HCT116 (cell line): ENCODE data around the gene RASL11B. TPM values are rescaled to one million over a fixed set of nuclear protein-coding genes. Genes with fewer than 3 reads are reported as not detected.

Experiments
- ATAC-seq: fragments of 200-7000 bp; cut with Tn5 transposase; 2 replicates; pipeline ENCODE4 v1.9.1; 2020; ENCODE audit warnings: mild to moderate bottlenecking, moderate library complexity
- BruUV-seq: library from RNA; stranded (reverse); fragments of 400-500 nt; replicated peaks from 2 replicates; lab custom pipeline; 2021; lab: Mats Ljungman, UMichigan
- CTCF ChIA-PET: fragments of 300-600 bp; sonication (Branson Sonifier 250); formaldehyde crosslinking; loops from one replicate; lab custom pipeline; 2021; ENCODE audit warnings: antibody characterized with exemption; lab: Charles Lee
- POLR2A ChIA-PET: fragments of 300-600, 350-600 bp; sonication (Branson Sonifier 250); formaldehyde crosslinking; loops from one replicate; lab custom pipeline; 2021; ENCODE audit warnings: antibody characterized with exemption; lab: Charles Lee
- RAD21 ChIA-PET, 2 experiments: fragments of 300-600 bp; sonication (Branson Sonifier 250); formaldehyde crosslinking; loops; one replicate each; lab custom pipeline; 2023; ENCODE audit warnings: low total read pairs in 2 of 2; ENCODE audit not compliant: uncharacterized antibody in 2 of 2, unreplicated experiment in 2 of 2, low non-redundant PET in 1 of 2; lab: Charles Lee
- DNase-seq: peaks from one replicate; pipeline ENCODE4 v3.0.0-alpha.2; 2010; ENCODE audit warnings: low read depth, low spot score
- H2AFZ ChIP-seq: fragments of 200-600 bp; shearing (Covaris generic), sonication (generic); 2 replicates; pipeline ENCODE4 v1.6.1; 2017; ENCODE audit warnings: low read depth, mixed run types, mixed read lengths, antibody characterized with exemption, low read length; ENCODE audit not compliant: poor library complexity, severe bottlenecking
- H3K27ac ChIP-seq: 2 replicates; pipeline ENCODE4 v1.5.1; 2012; ENCODE audit warnings: low read depth, low read length
- H3K27me3 ChIP-seq: fragments of 200-600 bp; sonication (generic); 2 replicates; pipeline ENCODE4 v1.6.1; 2016; ENCODE audit warnings: mixed run types, low read length, mixed read lengths; ENCODE audit not compliant: insufficient read depth
- H3K36me3 ChIP-seq, 2 experiments: fragments of 200-500 bp in 1 of 2; fragments of 200-600 bp in 1 of 2; sonication (Bioruptor generic) in 1 of 2; sonication (generic) in 1 of 2; 2 replicates each; pipeline versions ENCODE4 v1.5.1 to v1.6.1; 2014 to 2016; ENCODE audit warnings: low read length in 2 of 2, inconsistent platforms in 1 of 2, mixed read lengths in 1 of 2, mixed run types in 1 of 2; ENCODE audit not compliant: insufficient read depth in 2 of 2, control insufficient read depth in 1 of 2
- H3K4me1 ChIP-seq, 2 experiments: fragments of 200-600 bp in 1 of 2; sonication (generic) in 1 of 2; 2 replicates each; pipeline versions ENCODE4 v1.5.1 to v1.6.1; 2012 to 2017; ENCODE audit warnings: low read length in 2 of 2, inconsistent platforms in 1 of 2, mild to moderate bottlenecking in 1 of 2, mixed read lengths in 1 of 2, mixed run types in 1 of 2, moderate library complexity in 1 of 2; ENCODE audit not compliant: insufficient read depth in 2 of 2, control insufficient read depth in 1 of 2
- H3K4me2 ChIP-seq: fragments of 200-600 bp; sonication (generic); 2 replicates; pipeline ENCODE4 v1.6.1; 2017; ENCODE audit warnings: mixed run types, low read length, mixed read lengths
- H3K4me3 ChIP-seq, 2 experiments: fragments of 200-600 bp in 1 of 2; sonication (generic) in 1 of 2; replicated peaks in 1 of 2; 2 replicates each; pipeline ENCODE4 v1.5.1; 2011 to 2016; ENCODE audit warnings: low read length in 2 of 2, control low read depth in 1 of 2, low read depth in 1 of 2, mild to moderate bottlenecking in 1 of 2, mixed read lengths in 1 of 2, mixed run types in 1 of 2
- H3K79me2 ChIP-seq: fragments of 200-600 bp; sonication (generic); 2 replicates; pipeline ENCODE4 v1.6.1; 2017; ENCODE audit warnings: mild to moderate bottlenecking, mixed run types, low read length, moderate library complexity, mixed read lengths; ENCODE audit not compliant: insufficient read depth
- H3K9ac ChIP-seq: fragments of 200-600 bp; sonication (generic); 2 replicates; pipeline ENCODE4 v1.6.1; 2016; ENCODE audit warnings: low read length, mixed read lengths
- H3K9me2 ChIP-seq: fragments of 200-600 bp; sonication (generic), shearing (Covaris generic); 2 replicates; pipeline ENCODE4 v1.6.1; 2017; ENCODE audit warnings: mixed run types, mild to moderate bottlenecking, moderate library complexity; ENCODE audit not compliant: insufficient read depth
- H3K9me3 ChIP-seq, 2 experiments: fragments of 200-500 bp in 1 of 2; fragments of 200-600 bp in 1 of 2; sonication (Bioruptor generic) in 1 of 2; sonication (generic) in 1 of 2; 2 replicates each; pipeline ENCODE4 v1.6.1; 2014 to 2017; ENCODE audit warnings: low read length in 2 of 2, mixed read lengths in 2 of 2, inconsistent platforms in 1 of 2, low read depth in 1 of 2, mild to moderate bottlenecking in 1 of 2, mixed run types in 1 of 2, moderate library complexity in 1 of 2; ENCODE audit not compliant: control insufficient read depth in 1 of 2, insufficient read depth in 1 of 2
- H4K20me1 ChIP-seq: fragments of 200-600 bp; sonication (generic), shearing (Covaris generic); 2 replicates; pipeline ENCODE4 v1.6.1; 2017; ENCODE audit warnings: mixed run types, mild to moderate bottlenecking, moderate library complexity; ENCODE audit not compliant: insufficient read depth
- CBX3 ChIP-seq: IDR thresholded peaks from 2 replicates; pipeline ENCODE4 v1.6.1; 2012; ENCODE audit warnings: low read depth
- CEBPB ChIP-seq: IDR thresholded peaks from 2 replicates; pipeline ENCODE4 v1.6.1; 2012; ENCODE audit warnings: low read depth
- EGR1 ChIP-seq: IDR thresholded peaks from 2 replicates; pipeline ENCODE4 v1.6.1; 2012; ENCODE audit warnings: low read depth
- EZH2 ChIP-seq: fragments of 200-600 bp; sonication (generic); IDR thresholded peaks from 2 replicates; pipeline ENCODE4 v1.6.1; 2017; ENCODE audit warnings: antibody characterized with exemption, mixed run types
- EZH2phosphoT487 ChIP-seq: fragments of 200-600 bp; IDR thresholded peaks from 2 replicates; pipeline ENCODE4 v1.6.1; 2018; ENCODE audit warnings: antibody characterized with exemption, borderline replicate concordance
- JUND ChIP-seq: IDR thresholded peaks from 2 replicates; pipeline ENCODE4 v1.6.1; 2012
- POLR2A ChIP-seq: IDR thresholded peaks from 2 replicates; pipeline ENCODE4 v1.7.0; 2011; ENCODE audit warnings: borderline replicate concordance; ENCODE audit not compliant: insufficient read depth, insufficient read length; ENCODE audit errors: extremely low read depth
- POLR2AphosphoS5 ChIP-seq: IDR thresholded peaks from 2 replicates; pipeline ENCODE4 v1.6.1; 2011; ENCODE audit warnings: mild to moderate bottlenecking, low read depth, low read length, moderate library complexity
- RAD21 ChIP-seq: IDR thresholded peaks from 2 replicates; pipeline ENCODE4 v1.6.1; 2012; ENCODE audit warnings: low read depth, mild to moderate bottlenecking
- SIN3A ChIP-seq: IDR thresholded peaks from 2 replicates; pipeline ENCODE4 v1.6.1; 2012; ENCODE audit warnings: low read depth
- SP1 ChIP-seq: IDR thresholded peaks from 2 replicates; pipeline ENCODE4 v1.6.1; 2012; ENCODE audit warnings: low read depth
- SRF ChIP-seq: IDR thresholded peaks from 2 replicates; pipeline ENCODE4 v1.6.1; 2012; ENCODE audit warnings: low read depth
- YY1 ChIP-seq: IDR thresholded peaks from 2 replicates; pipeline ENCODE4 v1.6.1; 2011; ENCODE audit warnings: low read length, low read depth, moderate library complexity, mild to moderate bottlenecking; ENCODE audit not compliant: insufficient replicate concordance; ENCODE audit errors: extremely low read depth
- ZFX ChIP-seq: fragments of 450-650 bp; IDR thresholded peaks from 2 replicates; pipeline ENCODE4 v1.6.1; 2017
- ZNF274 ChIP-seq: fragments of 200-500 bp; sonication (Bioruptor generic); IDR thresholded peaks from 2 replicates; pipeline ENCODE4 v1.6.1; 2014; ENCODE audit warnings: mild to moderate bottlenecking, low read depth, low read length, inconsistent platforms
- intact Hi-C: fragments of 100-400 bp; cut with micrococcal nuclease; formaldehyde crosslinking; loops from 2 replicates; pipeline ENCODE4 v1.10.0; 2022
- total RNA-seq: library from RNA; stranded (reverse); gene quantifications from one replicate; pipeline ENCODE4 v1.2.1, GENCODE V29; 2021; ENCODE audit not compliant: unreplicated experiment
- TF ChIP-seq, protein P1 (sequence below), 3 experiments: fragments of 200-600 bp in 1 of 3; sonication (generic) in 1 of 3; IDR thresholded peaks in 2 of 3; conservative IDR thresholded peaks in 1 of 3; 2 replicates each; pipeline ENCODE4 v1.5.1; 2012 to 2017; ENCODE audit warnings: low read depth in 2 of 3, low read length in 2 of 3, antibody characterized with exemption in 1 of 3, borderline replicate concordance in 1 of 3, control low read depth in 1 of 3, mild to moderate bottlenecking in 1 of 3, mixed read lengths in 1 of 3, mixed run types in 1 of 3, moderate library complexity in 1 of 3; ENCODE audit not compliant: insufficient read depth in 1 of 3
- TF ChIP-seq, protein P2 (sequence below): IDR thresholded peaks from 2 replicates; pipeline ENCODE4 v1.6.1; 2012
- TF ChIP-seq, protein P3 (sequence below): IDR thresholded peaks from 2 replicates; pipeline ENCODE4 v1.6.1; 2011; ENCODE audit warnings: mild to moderate bottlenecking, low read length, moderate library complexity; ENCODE audit not compliant: insufficient replicate concordance; ENCODE audit errors: extremely low read depth
- TF ChIP-seq, protein P4 (sequence below): IDR thresholded peaks from 2 replicates; pipeline ENCODE4 v1.6.1; 2012

Gene RASL11B
- total RNA-seq, 1 experiment from 2014 or later = 0.34 TPM

DNA sequence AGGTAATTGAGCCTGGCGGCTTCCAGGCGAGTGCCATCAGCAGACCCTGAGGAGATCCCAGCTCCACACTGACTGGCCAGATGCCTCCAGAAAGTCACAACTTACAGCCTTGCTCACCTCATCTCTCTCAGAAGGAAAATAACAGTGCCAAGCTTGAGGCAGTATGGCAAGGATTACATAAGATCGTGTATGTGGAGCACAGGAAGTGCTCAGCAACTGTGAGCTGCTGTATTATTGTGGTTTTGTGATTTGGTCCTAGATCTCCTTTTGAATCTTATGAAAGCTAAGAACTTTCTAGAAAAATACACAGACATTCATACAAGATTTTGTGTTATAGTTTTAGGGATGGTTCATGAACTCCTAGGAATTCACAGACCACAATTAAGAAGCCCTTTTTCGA is 14.0 kb downstream of the RASL11B start:
- DNase-seq = no peak
- no peaks in the 10 kb centered on the region for H3K27me3 ChIP-seq
- TF ChIP-seq CBX3 (no peak), SRF (no peak), SP1 (no peak), ZNF274 (no peak), POLR2AphosphoS5 (no peak), POLR2A (no peak), ZFX (no peak), EZH2 (no peak), SIN3A (no peak), RAD21 (no peak), EGR1 (no peak), YY1 (no peak), CEBPB (no peak), EZH2phosphoT487 (no peak), JUND (no peak)
- TF ChIP-seq, protein P1, sequence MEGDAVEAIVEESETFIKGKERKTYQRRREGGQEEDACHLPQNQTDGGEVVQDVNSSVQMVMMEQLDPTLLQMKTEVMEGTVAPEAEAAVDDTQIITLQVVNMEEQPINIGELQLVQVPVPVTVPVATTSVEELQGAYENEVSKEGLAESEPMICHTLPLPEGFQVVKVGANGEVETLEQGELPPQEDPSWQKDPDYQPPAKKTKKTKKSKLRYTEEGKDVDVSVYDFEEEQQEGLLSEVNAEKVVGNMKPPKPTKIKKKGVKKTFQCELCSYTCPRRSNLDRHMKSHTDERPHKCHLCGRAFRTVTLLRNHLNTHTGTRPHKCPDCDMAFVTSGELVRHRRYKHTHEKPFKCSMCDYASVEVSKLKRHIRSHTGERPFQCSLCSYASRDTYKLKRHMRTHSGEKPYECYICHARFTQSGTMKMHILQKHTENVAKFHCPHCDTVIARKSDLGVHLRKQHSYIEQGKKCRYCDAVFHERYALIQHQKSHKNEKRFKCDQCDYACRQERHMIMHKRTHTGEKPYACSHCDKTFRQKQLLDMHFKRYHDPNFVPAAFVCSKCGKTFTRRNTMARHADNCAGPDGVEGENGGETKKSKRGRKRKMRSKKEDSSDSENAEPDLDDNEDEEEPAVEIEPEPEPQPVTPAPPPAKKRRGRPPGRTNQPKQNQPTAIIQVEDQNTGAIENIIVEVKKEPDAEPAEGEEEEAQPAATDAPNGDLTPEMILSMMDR (IDR thresholded peaks at IDR 0.05 in 2 of 3, conservative IDR thresholded peaks at IDR 0.05 in 1 of 3; ENCODE audit: borderline replicate concordance in 1 of 3, insufficient read depth in 1 of 3, low read depth in 2 of 3, low read length in 2 of 3) = no peak
- TF ChIP-seq, protein P2, sequence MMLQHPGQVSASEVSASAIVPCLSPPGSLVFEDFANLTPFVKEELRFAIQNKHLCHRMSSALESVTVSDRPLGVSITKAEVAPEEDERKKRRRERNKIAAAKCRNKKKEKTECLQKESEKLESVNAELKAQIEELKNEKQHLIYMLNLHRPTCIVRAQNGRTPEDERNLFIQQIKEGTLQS = no peak
- TF ChIP-seq, protein P3, sequence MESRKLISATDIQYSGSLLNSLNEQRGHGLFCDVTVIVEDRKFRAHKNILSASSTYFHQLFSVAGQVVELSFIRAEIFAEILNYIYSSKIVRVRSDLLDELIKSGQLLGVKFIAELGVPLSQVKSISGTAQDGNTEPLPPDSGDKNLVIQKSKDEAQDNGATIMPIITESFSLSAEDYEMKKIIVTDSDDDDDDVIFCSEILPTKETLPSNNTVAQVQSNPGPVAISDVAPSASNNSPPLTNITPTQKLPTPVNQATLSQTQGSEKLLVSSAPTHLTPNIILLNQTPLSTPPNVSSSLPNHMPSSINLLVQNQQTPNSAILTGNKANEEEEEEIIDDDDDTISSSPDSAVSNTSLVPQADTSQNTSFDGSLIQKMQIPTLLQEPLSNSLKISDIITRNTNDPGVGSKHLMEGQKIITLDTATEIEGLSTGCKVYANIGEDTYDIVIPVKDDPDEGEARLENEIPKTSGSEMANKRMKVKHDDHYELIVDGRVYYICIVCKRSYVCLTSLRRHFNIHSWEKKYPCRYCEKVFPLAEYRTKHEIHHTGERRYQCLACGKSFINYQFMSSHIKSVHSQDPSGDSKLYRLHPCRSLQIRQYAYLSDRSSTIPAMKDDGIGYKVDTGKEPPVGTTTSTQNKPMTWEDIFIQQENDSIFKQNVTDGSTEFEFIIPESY = no peak
- TF ChIP-seq, protein P4, sequence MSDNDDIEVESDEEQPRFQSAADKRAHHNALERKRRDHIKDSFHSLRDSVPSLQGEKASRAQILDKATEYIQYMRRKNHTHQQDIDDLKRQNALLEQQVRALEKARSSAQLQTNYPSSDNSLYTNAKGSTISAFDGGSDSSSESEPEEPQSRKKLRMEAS = no peak
- TF ChIP-seq, all 23 proteins: peak for 0
- intact Hi-C loops = no loop called here
- Histone ChIP-seq H3K79me2 (no peaks in the 10 kb centered on the region), H3K4me1 (peaks cover 4 to 5% of the 10 kb centered on the region in 2 experiments; a peak in 2 of 4 replicates), H3K27ac (no peak overlapping the region), H3K9ac (no peak overlapping the region), H3K4me3 (no peak overlapping the region), H4K20me1 (no peaks in the 10 kb centered on the region), H3K9me3 (no peaks in the 10 kb centered on the region), H3K36me3 (no peaks in the 10 kb centered on the region), H2AFZ (no peak overlapping the region), H3K4me2 (no peak overlapping the region), H3K9me2 (no peaks in the 10 kb centered on the region)
- RAD21 ChIA-PET = no interaction called here
- no peak for ATAC-seq
- POLR2A ChIA-PET = no interaction called here
- no TSS peak for BruUV-seq
- CTCF ChIA-PET = no interaction called here
